ENCODE data around the gene SOX1. TPM values are rescaled to one million over a fixed set of nuclear protein-coding genes. Genes with fewer than 3 reads are reported as not detected.

SOX1 gene
- total RNA-seq, 2 experiments from 2014 or later, result not detected

DNA sequence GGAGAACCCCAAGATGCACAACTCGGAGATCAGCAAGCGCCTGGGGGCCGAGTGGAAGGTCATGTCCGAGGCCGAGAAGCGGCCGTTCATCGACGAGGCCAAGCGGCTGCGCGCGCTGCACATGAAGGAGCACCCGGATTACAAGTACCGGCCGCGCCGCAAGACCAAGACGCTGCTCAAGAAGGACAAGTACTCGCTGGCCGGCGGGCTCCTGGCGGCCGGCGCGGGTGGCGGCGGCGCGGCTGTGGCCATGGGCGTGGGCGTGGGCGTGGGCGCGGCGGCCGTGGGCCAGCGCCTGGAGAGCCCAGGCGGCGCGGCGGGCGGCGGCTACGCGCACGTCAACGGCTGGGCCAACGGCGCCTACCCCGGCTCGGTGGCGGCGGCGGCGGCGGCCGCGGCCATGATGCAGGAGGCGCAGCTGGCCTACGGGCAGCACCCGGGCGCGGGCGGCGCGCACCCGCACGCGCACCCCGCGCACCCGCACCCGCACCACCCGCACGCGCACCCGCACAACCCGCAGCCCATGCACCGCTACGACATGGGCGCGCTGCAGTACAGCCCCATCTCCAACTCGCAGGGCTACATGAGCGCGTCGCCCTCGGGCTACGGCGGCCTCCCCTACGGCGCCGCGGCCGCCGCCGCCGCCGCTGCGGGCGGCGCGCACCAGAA, 1.1 kb downstream of the SOX1 start:
- CTCF ChIA-PET (ENCODE audit: unreplicated experiment), result no interaction called here
- Histone ChIP-seq H3K79me2 (ENCODE audit: insufficient read depth, low read depth, low read length) (no peaks in the 10 kb centered on the region), H3K4me2 (ENCODE audit: low read length) (no peak overlapping the region), H3K9me2 (ENCODE audit: insufficient read depth, low read length) (no peaks in the 10 kb centered on the region), H3K4me1 (ENCODE audit: insufficient read depth, low read length, poor library complexity, severe bottlenecking) (no peaks in the 10 kb centered on the region), H3K4me3 (ENCODE audit: low read depth, low read length, poor library complexity, severe bottlenecking) (no peak overlapping the region), H2AFZ (ENCODE audit: low read length) (no peak overlapping the region), H3K9me3 (ENCODE audit: low read length) (no peaks in the 10 kb centered on the region), H3K36me3 (ENCODE audit: insufficient read depth, low read length) (no peaks in the 10 kb centered on the region), H3K27ac (ENCODE audit: low read depth, low read length, poor library complexity, severe bottlenecking) (no peak overlapping the region), H4K20me1 (ENCODE audit: insufficient read depth, low read length) (no peaks in the 10 kb centered on the region)
- TF ChIP-seq EZH2phosphoT487 (IDR thresholded peaks at IDR 0.05; ENCODE audit: borderline replicate concordance, low read depth, low read length), result no peak
- TF ChIP-seq, protein P1, sequence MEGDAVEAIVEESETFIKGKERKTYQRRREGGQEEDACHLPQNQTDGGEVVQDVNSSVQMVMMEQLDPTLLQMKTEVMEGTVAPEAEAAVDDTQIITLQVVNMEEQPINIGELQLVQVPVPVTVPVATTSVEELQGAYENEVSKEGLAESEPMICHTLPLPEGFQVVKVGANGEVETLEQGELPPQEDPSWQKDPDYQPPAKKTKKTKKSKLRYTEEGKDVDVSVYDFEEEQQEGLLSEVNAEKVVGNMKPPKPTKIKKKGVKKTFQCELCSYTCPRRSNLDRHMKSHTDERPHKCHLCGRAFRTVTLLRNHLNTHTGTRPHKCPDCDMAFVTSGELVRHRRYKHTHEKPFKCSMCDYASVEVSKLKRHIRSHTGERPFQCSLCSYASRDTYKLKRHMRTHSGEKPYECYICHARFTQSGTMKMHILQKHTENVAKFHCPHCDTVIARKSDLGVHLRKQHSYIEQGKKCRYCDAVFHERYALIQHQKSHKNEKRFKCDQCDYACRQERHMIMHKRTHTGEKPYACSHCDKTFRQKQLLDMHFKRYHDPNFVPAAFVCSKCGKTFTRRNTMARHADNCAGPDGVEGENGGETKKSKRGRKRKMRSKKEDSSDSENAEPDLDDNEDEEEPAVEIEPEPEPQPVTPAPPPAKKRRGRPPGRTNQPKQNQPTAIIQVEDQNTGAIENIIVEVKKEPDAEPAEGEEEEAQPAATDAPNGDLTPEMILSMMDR (conservative IDR thresholded peaks at IDR 0.05; ENCODE audit: low read length), result no peak
- no TSS peak for BruUV-seq (replicated peaks)
- intact Hi-C loops (cut with micrococcal nuclease; ENCODE audit: unreplicated experiment), result no loop called here
- POLR2A ChIA-PET, result no interaction called here
- no peak for DNase-seq (ENCODE audit: low spot score)

DNA sequence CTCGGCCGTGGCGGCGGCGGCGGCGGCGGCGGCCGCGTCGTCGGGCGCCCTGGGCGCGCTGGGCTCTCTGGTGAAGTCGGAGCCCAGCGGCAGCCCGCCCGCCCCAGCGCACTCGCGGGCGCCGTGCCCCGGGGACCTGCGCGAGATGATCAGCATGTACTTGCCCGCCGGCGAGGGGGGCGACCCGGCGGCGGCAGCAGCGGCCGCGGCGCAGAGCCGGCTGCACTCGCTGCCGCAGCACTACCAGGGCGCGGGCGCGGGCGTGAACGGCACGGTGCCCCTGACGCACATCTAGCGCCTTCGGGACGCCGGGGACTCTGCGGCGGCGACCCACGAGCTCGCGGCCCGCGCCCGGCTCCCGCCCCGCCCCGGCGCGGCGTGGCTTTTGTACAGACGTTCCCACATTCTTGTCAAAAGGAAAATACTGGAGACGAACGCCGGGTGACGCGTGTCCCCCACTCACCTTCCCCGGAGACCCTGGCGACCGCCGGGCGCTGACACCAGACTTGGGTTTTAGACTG, 1.7 kb downstream of the SOX1 start:
- H3K4me3 ChIP-seq (ENCODE audit: low read depth, low read length, poor library complexity, severe bottlenecking), result no peak overlapping the region
- H2AFZ ChIP-seq (ENCODE audit: low read length), result no peak overlapping the region
- intact Hi-C loops (cut with micrococcal nuclease; ENCODE audit: unreplicated experiment), result no loop called here
- H4K20me1 ChIP-seq (ENCODE audit: insufficient read depth, low read length), result no peaks in the 10 kb centered on the region
- no peak overlapping the region for H3K4me2 ChIP-seq (ENCODE audit: low read length)
- no peaks in the 10 kb centered on the region for H3K36me3 ChIP-seq (ENCODE audit: insufficient read depth, low read length)
- no peak overlapping the region for H3K27ac ChIP-seq (ENCODE audit: low read depth, low read length, poor library complexity, severe bottlenecking)
- POLR2A ChIA-PET, result no interaction called here
- CTCF ChIA-PET (ENCODE audit: unreplicated experiment), result no interaction called here
- BruUV-seq (replicated peaks), result no TSS peak
- H3K9me3 ChIP-seq (ENCODE audit: low read length), result no peaks in the 10 kb centered on the region
- no peaks in the 10 kb centered on the region for H3K4me1 ChIP-seq (ENCODE audit: insufficient read depth, low read length, poor library complexity, severe bottlenecking)
- H3K79me2 ChIP-seq (ENCODE audit: insufficient read depth, low read depth, low read length), result no peaks in the 10 kb centered on the region
- H3K9me2 ChIP-seq (ENCODE audit: insufficient read depth, low read length), result no peaks in the 10 kb centered on the region
- DNase-seq (ENCODE audit: low spot score), result no peak
- TF ChIP-seq, protein P1 (conservative IDR thresholded peaks at IDR 0.05; ENCODE audit: low read length), result no peak
- no peak for TF ChIP-seq EZH2phosphoT487 (IDR thresholded peaks at IDR 0.05; ENCODE audit: borderline replicate concordance, low read depth, low read length)

DNA sequence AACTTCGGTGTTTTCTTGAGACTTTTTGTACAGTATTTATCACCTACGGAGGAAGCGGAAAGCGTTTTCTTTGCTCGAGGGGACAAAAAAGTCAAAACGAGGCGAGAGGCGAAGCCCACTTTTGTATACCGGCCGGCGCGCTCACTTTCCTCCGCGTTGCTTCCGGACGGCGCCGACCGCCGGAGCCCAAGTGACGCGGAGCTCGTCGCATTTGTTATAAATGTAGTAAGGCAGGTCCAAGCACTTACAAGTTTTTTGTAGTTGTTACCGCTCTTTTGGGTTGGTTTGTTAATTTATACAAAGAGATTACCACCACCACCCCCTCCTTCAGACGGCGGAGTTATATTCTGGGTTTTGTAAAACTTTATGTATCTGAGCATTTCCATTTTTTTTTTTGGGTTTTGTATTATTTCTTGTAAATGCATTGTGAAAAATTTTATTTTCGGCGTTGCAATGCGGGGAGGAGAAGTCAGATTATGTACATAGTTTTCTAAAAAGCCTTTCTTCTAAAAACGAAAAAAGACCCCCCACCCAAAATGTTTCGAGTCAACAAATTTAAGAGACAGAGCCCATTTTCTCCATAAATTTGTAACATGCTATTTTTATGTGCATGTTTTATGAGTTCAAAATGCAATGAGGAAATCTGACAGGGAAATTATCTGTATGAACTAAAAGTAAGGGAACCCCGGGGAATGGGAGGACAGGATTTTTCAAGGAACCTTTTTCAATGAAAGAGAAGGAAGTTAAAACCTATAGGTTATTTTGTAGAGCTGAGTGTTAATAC, 2.3 kb downstream of the SOX1 start:
- no peak overlapping the region for H2AFZ ChIP-seq (ENCODE audit: low read length)
- H3K4me3 ChIP-seq (ENCODE audit: low read depth, low read length, poor library complexity, severe bottlenecking), result no peak overlapping the region
- ChIA-PET CTCF (ENCODE audit: unreplicated experiment) (no interaction called here), POLR2A (no interaction called here)
- no peaks in the 10 kb centered on the region for H3K4me1 ChIP-seq (ENCODE audit: insufficient read depth, low read length, poor library complexity, severe bottlenecking)
- no peaks in the 10 kb centered on the region for H3K9me3 ChIP-seq (ENCODE audit: low read length)
- DNase-seq (ENCODE audit: low spot score), result no peak
- H3K36me3 ChIP-seq (ENCODE audit: insufficient read depth, low read length), result no peaks in the 10 kb centered on the region
- H3K4me2 ChIP-seq (ENCODE audit: low read length), result no peak overlapping the region
- no peaks in the 10 kb centered on the region for H3K79me2 ChIP-seq (ENCODE audit: insufficient read depth, low read depth, low read length)
- no peaks in the 10 kb centered on the region for H4K20me1 ChIP-seq (ENCODE audit: insufficient read depth, low read length)
- no TSS peak for BruUV-seq (replicated peaks)
- H3K27ac ChIP-seq (ENCODE audit: low read depth, low read length, poor library complexity, severe bottlenecking), result no peak overlapping the region
- TF ChIP-seq, protein P1 (conservative IDR thresholded peaks at IDR 0.05; ENCODE audit: low read length), result no peak
- TF ChIP-seq EZH2phosphoT487 (IDR thresholded peaks at IDR 0.05; ENCODE audit: borderline replicate concordance, low read depth, low read length), result no peak
- intact Hi-C loops (cut with micrococcal nuclease; ENCODE audit: unreplicated experiment), result no loop called here
- no peaks in the 10 kb centered on the region for H3K9me2 ChIP-seq (ENCODE audit: insufficient read depth, low read length)

Data from OCI-LY7 (cell line).